ENCODE measurements around the gene HCFC1R1.
A peak's percentile ranks its signal among the peaks of the same experiment; 100 is the strongest.

HCFC1R1 gene

DNA sequence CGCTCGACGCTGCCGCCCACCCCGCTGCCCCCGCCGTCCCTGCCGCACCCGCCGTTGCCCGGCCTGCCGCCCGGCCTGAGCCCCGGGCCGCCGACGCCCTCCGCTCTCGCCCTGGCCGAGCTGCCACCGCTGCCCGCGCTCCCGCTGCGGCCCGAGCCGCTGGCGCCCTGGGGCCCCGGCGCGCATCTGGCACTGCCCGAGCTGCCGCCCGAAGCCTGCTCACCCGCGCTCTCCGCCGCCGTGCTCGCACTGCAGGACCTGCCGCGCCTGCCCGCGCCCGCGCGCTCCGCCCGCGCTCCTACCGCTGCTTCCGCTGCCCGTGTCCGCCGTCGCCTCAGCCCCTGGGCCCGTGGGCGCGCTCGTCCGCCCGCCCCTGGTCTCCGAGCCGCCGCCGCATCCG, 19.4 kb downstream of the HCFC1R1 start:
- peaks cover 58% of the 10 kb centered on the region for H3K27me3 ChIP-seq (ENCODE audit: insufficient read depth, low read depth)
- H3K9ac ChIP-seq, result no peak overlapping the region
- TF ChIP-seq, protein P1, sequence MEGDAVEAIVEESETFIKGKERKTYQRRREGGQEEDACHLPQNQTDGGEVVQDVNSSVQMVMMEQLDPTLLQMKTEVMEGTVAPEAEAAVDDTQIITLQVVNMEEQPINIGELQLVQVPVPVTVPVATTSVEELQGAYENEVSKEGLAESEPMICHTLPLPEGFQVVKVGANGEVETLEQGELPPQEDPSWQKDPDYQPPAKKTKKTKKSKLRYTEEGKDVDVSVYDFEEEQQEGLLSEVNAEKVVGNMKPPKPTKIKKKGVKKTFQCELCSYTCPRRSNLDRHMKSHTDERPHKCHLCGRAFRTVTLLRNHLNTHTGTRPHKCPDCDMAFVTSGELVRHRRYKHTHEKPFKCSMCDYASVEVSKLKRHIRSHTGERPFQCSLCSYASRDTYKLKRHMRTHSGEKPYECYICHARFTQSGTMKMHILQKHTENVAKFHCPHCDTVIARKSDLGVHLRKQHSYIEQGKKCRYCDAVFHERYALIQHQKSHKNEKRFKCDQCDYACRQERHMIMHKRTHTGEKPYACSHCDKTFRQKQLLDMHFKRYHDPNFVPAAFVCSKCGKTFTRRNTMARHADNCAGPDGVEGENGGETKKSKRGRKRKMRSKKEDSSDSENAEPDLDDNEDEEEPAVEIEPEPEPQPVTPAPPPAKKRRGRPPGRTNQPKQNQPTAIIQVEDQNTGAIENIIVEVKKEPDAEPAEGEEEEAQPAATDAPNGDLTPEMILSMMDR (conservative IDR thresholded peaks at IDR 0.05; ENCODE audit: low read depth, low read length), result no peak
- H3K4me1 ChIP-seq (ENCODE audit: low read depth, poor library complexity, severe bottlenecking), result peaks cover 33% of the 10 kb centered on the region
- H3K27ac ChIP-seq, result no peak overlapping the region
- no peaks in the 10 kb centered on the region for H3K36me3 ChIP-seq (ENCODE audit: insufficient read depth)
- H3K4me3 ChIP-seq (IDR thresholded peaks at IDR 0.05; ENCODE audit: insufficient read depth, low read depth, low read length), result no peak overlapping the region
- H3K79me2 ChIP-seq (ENCODE audit: insufficient read depth, low read depth), result no peaks in the 10 kb centered on the region
- H4K20me1 ChIP-seq (ENCODE audit: insufficient read depth), result no peaks in the 10 kb centered on the region
- H3K4me2 ChIP-seq, result no peak overlapping the region
- H2AFZ ChIP-seq (ENCODE audit: low read depth), result no peak overlapping the region

DNA sequence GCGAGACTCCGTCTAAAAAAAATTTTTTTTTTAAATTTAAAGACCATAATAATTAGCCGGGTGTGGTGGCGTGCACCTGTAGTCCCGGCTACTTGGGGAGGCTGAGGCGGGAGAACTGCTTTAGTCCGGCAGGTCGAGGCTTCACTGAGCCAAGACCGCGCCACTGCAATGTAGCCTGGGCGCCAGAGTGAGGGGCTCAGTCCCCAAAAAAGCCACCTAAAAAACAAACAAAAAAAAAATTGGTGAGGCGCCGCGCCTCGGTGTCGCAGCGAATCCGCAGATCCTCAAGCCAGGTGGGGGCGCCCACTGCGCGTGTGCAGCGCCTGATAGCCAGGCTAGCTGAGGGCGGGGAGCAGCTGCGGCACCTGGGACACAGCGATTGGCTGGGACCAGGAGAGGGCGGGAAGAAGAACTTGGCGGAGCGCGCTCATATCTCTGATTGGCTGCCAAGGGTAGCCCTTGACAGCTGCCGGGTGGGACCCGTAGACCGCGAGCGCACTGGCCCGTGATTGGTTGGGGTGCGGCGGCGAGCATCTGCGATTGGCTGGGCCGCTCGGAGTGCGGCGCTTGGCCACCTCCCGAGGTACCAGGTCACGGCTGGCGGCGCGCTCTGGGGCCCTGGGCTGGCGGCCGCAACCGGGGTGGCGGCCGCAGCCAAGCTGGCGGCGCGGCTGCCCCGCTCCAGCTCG, 20.0 kb downstream of the HCFC1R1 start:
- Histone ChIP-seq H3K4me1 (ENCODE audit: low read depth, poor library complexity, severe bottlenecking) (peaks cover 33% of the 10 kb centered on the region), H3K4me2 (no peak overlapping the region; the same call in 1 of the 2 replicates), H3K27me3 (ENCODE audit: insufficient read depth, low read depth) (peaks cover 59% of the 10 kb centered on the region), H3K36me3 (ENCODE audit: insufficient read depth) (no peaks in the 10 kb centered on the region), H3K79me2 (ENCODE audit: insufficient read depth, low read depth) (no peaks in the 10 kb centered on the region), H3K9ac (no peak overlapping the region), H4K20me1 (ENCODE audit: insufficient read depth) (no peaks in the 10 kb centered on the region), H3K4me3 (IDR thresholded peaks at IDR 0.05; ENCODE audit: insufficient read depth, low read depth, low read length) (no peak overlapping the region), H2AFZ (ENCODE audit: low read depth) (peak overlapping the region; percentile 42; the same call in 1 of the 2 replicates), H3K27ac (no peak overlapping the region)
- TF ChIP-seq, protein P1 (conservative IDR thresholded peaks at IDR 0.05; ENCODE audit: low read depth, low read length), result peak; percentile 55; the same call in 1 of the 2 replicates

DNA sequence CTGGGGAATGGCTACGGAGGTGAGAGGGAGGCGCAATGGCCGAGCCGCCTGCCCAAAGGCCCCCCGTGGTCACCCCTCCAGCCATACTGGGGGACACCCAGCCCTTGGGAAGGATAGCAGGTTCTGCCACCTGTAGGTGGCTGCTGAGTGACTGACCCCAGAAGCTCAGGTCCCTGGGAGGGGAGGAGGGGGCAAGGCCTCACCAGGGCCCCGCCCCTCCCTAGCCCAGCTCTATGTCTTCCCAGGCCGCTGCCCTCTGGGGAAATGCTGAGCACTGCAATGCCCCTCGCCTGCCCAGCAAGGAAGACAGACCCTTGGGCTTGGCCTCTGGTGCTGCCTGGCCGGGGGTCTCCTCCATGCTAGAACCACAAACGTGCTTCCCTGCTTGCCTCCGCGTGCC, 22.4 kb downstream of the HCFC1R1 start:
- Histone ChIP-seq H2AFZ (ENCODE audit: low read depth) (no peak overlapping the region), H3K27me3 (ENCODE audit: insufficient read depth, low read depth) (peaks cover 78% of the 10 kb centered on the region), H3K4me1 (ENCODE audit: low read depth, poor library complexity, severe bottlenecking) (peaks cover 10% of the 10 kb centered on the region), H3K4me3 (IDR thresholded peaks at IDR 0.05; ENCODE audit: insufficient read depth, low read depth, low read length) (no peak overlapping the region), H3K27ac (no peak overlapping the region), H3K36me3 (ENCODE audit: insufficient read depth) (no peaks in the 10 kb centered on the region), H3K79me2 (ENCODE audit: insufficient read depth, low read depth) (no peaks in the 10 kb centered on the region), H3K4me2 (no peak overlapping the region), H3K9ac (no peak overlapping the region), H4K20me1 (ENCODE audit: insufficient read depth) (no peaks in the 10 kb centered on the region)
- TF ChIP-seq, protein P1 (conservative IDR thresholded peaks at IDR 0.05; ENCODE audit: low read depth, low read length), result no peak

DNA sequence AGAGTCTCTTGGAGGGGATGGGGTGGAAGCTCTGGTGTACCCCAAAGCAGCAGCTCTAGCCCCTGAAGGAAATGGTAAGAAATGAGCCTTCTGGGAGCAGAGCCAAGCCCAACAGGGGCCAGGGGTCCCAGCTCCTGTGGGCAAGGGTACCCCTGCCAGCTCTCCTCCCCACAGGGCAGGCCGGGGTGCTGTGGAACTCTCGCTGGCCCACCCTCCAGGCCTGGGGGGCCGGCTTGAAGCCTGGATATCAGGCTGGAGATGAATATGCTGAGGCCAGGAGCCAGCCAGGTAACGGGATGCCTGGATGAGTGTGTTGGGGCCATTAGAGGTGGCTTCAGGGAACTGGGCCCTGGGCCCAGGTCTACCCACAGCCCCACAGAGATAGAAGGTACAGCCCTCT, 23.2 kb downstream of the HCFC1R1 start:
- Histone ChIP-seq H3K36me3 (ENCODE audit: insufficient read depth) (no peaks in the 10 kb centered on the region), H3K9ac (no peak overlapping the region), H3K4me2 (no peak overlapping the region), H3K27ac (no peak overlapping the region), H4K20me1 (ENCODE audit: insufficient read depth) (no peaks in the 10 kb centered on the region), H3K27me3 (ENCODE audit: insufficient read depth, low read depth) (peaks cover 81% of the 10 kb centered on the region), H2AFZ (ENCODE audit: low read depth) (no peak overlapping the region), H3K4me3 (IDR thresholded peaks at IDR 0.05; ENCODE audit: insufficient read depth, low read depth, low read length) (no peak overlapping the region), H3K79me2 (ENCODE audit: insufficient read depth, low read depth) (no peaks in the 10 kb centered on the region), H3K4me1 (ENCODE audit: low read depth, poor library complexity, severe bottlenecking) (peaks cover 3% of the 10 kb centered on the region)
- TF ChIP-seq, protein P1 (conservative IDR thresholded peaks at IDR 0.05; ENCODE audit: low read depth, low read length), result no peak

All from KMS-11 (cell line).